ENCODE measurements around the gene GDF2. TPM values are rescaled to one million over a fixed set of nuclear protein-coding genes. Genes with fewer than 3 reads are reported as not detected.

GDF2 gene
- total RNA-seq, 2 experiments from 2014 or later, result not detected

DNA sequence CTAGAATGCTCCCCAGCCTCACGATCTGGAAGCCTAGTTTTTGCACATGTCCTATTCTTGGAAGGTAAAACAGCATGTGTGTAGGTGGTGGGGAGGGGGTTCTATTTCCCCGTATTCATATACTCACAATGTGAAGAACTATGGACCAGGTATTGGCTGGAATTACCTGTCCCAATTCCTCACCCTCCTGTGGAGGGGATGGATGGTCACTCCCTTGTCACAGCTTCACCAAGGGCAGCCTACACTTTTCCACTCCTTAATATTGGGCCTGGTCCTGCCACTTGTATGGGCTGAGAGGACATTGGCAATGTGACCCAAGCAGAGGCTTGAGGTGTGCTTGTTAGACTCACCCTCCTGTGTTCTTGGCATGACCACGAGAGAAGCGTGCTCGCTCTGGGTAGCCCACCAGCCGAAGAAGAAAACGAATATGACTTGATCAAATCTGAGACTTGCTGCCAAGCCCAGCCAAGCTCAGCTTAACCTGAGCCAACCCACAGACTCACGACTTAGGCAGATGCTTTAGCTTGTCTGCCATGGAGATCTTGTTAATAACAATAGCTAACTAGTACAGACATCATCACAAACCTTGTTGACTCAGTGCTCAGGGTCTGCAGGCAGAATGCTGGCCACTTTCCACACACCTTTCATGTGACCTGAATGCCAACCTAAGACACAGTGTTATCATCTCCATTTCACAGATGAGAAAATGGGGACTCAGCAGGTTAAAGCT is 44.6 kb downstream of the GDF2 start:
- ChIA-PET POLR2A (no interaction called here), CTCF (interaction anchor here (1.4 kb wide), 1 partner anchor 8 kb away, joined by 3 read pairs; no protein-coding TSS in a partner anchor)
- Mint-ChIP-seq H3K27me3 (peaks cover 2% of the 10 kb centered on the region), H3K36me3 (ENCODE audit: low read depth) (no peaks in the 10 kb centered on the region), H3K4me1 (no peaks in the 10 kb centered on the region), H3K9me3 (ENCODE audit: low read depth) (no peaks in the 10 kb centered on the region), H3K27ac (no peak overlapping the region), H3K4me3 (no peak overlapping the region)
- ATAC-seq (no peak), DNase-seq (no peak)
- intact Hi-C loops (cut with DNase I, micrococcal nuclease), result no loop called here

DNA sequence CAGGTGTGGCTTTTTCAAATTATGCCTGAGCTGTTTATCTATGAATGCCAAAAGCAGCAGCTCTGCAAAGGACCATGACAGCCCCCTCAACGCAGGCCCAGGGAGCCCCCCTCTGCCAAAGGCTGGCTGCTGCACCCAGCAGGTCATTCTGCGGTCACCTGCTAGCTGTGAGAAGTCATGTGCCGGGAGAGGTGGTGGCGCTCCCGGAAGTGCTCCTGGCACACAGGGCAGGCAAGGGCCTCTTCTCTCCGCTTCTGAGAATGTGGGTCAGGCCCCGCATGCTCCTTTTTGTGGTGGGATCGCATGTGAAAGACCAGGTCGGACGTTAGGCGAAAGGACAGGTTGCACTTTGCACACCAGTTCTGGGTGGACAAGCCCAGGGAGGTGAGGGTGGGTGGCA is 45.4 kb downstream of the GDF2 start:
- ATAC-seq (no peak), DNase-seq (no peak)
- intact Hi-C loops (cut with DNase I, micrococcal nuclease), result no loop called here
- H3K4me3 Mint-ChIP-seq, result no peak overlapping the region
- H3K4me1 Mint-ChIP-seq, result no peaks in the 10 kb centered on the region
- H3K27me3 Mint-ChIP-seq, result peaks cover 2% of the 10 kb centered on the region
- ChIA-PET CTCF (interaction anchor here (1.4 kb wide), 1 partner anchor 9 kb away, joined by 3 read pairs; no protein-coding TSS in a partner anchor), POLR2A (no interaction called here)
- H3K36me3 Mint-ChIP-seq (ENCODE audit: low read depth), result no peaks in the 10 kb centered on the region
- no peak overlapping the region for H3K27ac Mint-ChIP-seq
- H3K9me3 Mint-ChIP-seq (ENCODE audit: low read depth), result no peaks in the 10 kb centered on the region

DNA sequence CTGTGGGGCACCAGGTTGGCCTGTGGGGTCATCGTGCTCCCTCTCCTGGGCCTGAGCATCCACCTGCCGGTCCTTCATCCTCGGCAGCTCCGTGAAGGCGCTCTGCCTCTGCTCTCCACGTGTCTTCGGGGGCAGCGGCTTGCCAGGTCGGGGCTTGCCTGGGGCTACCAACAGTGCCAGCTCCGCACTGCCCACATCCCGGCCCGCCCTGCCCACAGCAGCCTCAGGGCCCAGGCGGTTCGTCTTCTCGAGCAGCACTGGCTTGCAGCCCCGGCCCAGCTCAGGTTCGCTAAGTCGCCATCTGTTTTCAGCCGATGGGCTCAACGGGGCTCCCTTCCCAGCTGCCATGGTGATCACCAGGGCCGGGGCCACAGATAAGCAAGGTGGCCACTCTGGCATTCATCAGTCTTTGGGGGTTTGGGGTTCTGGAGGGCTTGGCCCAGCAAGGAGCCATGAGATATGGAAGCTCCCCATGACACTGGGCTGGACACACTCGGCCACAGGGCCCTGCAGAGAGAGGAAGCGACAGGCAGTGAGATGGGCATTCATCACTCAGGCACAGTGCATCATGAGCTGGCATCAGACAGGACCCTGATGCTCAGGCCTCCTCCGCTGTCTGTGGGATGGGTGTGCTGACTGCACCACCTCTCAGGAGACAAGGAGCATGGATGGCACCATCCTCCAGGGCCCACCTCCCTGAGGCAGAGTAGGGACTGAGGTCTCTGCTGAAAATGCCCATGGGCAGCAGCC is 46.4 kb downstream of the GDF2 start:
- intact Hi-C loops (cut with DNase I, micrococcal nuclease), result no loop called here
- Mint-ChIP-seq H3K27me3 (peaks cover 2% of the 10 kb centered on the region), H3K4me3 (no peak overlapping the region), H3K36me3 (ENCODE audit: low read depth) (no peaks in the 10 kb centered on the region), H3K4me1 (no peaks in the 10 kb centered on the region), H3K27ac (no peak overlapping the region), H3K9me3 (ENCODE audit: low read depth) (no peaks in the 10 kb centered on the region)
- no peak for ATAC-seq
- ChIA-PET POLR2A (no interaction called here), CTCF (interaction anchor here (0.6 to 1.4 kb wide), 2 partner anchors 10 to 53 kb away, joined by 3 read pairs; no protein-coding TSS in a partner anchor)
- DNase-seq, result no peak

DNA sequence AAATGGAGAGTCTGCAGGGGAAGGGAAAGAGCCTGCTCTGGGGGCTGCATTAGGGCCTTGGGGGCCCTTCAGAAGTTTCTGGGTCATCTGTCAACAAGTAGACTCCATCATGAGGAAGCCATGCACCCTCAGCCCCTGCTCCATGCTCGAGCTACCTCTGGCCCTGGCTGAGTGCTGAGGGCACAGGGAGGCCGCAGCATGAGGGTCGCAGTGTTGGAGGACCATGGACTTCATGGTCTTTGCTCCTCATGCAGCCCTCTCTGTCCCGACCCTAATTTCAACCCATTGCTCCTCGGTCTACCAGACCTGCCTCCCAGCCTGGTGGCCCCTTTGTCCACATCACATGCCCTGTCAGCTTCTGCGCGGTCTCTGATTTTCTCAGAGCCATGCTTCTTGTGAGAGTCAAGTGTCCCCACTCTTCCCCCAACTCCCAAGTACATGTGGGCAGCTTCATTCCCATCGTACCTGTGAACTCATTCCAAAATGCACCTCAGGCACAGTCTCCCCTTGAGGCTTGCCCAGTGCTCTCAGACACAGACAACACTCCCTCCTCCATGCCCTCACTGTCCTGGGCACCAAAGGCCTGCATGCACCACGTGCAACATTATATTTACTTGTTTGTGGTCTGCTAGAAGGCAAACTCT is 47.1 kb downstream of the GDF2 start:
- Mint-ChIP-seq H3K4me1 (no peaks in the 10 kb centered on the region), H3K27ac (no peak overlapping the region), H3K4me3 (no peak overlapping the region), H3K9me3 (ENCODE audit: low read depth) (no peaks in the 10 kb centered on the region), H3K36me3 (ENCODE audit: low read depth) (no peaks in the 10 kb centered on the region), H3K27me3 (no peaks in the 10 kb centered on the region)
- ChIA-PET POLR2A (no interaction called here), CTCF (interaction anchor here (0.6 kb wide), 1 partner anchor 53 kb away, joined by 3 read pairs; no protein-coding TSS in a partner anchor)
- ATAC-seq (no peak), DNase-seq (no peak)
- intact Hi-C loops (cut with DNase I, micrococcal nuclease), result no loop called here

DNA sequence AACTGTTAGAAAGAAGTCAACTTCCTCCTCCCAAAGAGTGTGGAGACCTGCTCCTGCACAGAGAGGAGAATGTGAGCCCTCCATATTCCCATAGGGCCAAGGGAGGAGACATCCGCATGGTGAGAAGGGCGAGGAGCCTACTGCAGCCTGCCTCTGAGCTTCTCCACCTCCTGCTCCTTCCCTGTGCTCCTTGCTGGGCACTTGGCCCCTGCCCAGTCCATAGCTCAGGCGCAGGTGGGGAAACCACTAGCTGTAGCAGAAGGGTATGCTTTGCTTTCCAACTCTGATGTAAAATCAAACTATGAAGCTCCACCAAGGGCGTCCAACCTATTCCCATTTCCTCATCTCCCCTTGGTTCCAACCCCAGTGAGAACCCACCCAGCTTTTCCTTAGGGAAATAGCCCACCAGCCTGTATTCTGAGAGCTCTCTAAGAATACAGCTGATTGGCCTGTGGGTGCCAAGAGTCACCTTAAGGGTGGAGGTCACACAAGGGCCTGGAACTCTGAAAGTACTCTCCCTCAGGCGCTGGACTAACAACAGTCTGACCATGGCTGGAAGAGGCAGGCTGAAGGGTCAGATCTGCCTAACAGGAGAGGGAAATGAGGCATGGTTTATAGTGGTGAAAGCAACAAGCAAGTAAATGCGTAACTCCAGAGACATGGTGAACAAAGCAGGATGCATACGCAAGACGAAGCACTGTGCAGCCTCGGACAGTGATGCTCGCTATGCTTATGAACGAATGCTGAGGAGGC is 47.9 kb downstream of the GDF2 start:
- DNase-seq, result no peak
- Mint-ChIP-seq H3K36me3 (ENCODE audit: low read depth) (no peaks in the 10 kb centered on the region), H3K27ac (no peak overlapping the region), H3K4me3 (no peak overlapping the region), H3K27me3 (no peaks in the 10 kb centered on the region), H3K9me3 (ENCODE audit: low read depth) (no peaks in the 10 kb centered on the region), H3K4me1 (no peaks in the 10 kb centered on the region)
- ChIA-PET CTCF (interaction anchor here (0.7 kb wide), 1 partner anchor 56 kb away, joined by 3 read pairs; no protein-coding TSS in a partner anchor), POLR2A (no interaction called here)
- intact Hi-C loops (cut with DNase I, micrococcal nuclease), result no loop called here
- no peak for ATAC-seq

DNA sequence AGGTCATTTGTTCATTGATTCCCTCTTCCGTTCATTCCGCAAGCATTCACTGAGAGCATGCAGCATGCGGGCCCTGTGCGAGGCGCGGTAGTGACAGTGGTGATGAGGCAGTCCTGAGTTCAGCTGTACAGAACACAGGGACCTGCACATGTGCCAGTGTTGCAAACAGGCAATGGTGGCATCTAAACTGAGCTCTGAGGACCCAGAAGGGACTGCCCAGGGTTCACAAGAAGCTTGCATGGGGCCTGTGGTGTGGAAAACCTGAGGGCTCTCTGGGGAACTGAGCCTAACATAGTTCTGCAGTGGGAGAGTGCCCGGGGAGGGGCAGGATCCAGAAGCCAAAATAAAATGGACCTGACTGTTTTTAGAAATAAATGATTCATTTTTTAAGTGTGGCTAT is 48.6 kb downstream of the GDF2 start:
- Mint-ChIP-seq H3K9me3 (ENCODE audit: low read depth) (no peaks in the 10 kb centered on the region), H3K36me3 (ENCODE audit: low read depth) (no peaks in the 10 kb centered on the region), H3K27ac (no peak overlapping the region), H3K4me1 (no peaks in the 10 kb centered on the region), H3K4me3 (no peak overlapping the region), H3K27me3 (peaks cover 4% of the 10 kb centered on the region)
- POLR2A ChIA-PET, result no interaction called here
- intact Hi-C loops (cut with DNase I, micrococcal nuclease), result no loop called here
- CTCF ChIA-PET, result interaction anchor here (0.7 kb wide), 1 partner anchor 57 kb away, joined by 3 read pairs; no protein-coding TSS in a partner anchor
- ATAC-seq, result no peak
- no peak for DNase-seq

DNA sequence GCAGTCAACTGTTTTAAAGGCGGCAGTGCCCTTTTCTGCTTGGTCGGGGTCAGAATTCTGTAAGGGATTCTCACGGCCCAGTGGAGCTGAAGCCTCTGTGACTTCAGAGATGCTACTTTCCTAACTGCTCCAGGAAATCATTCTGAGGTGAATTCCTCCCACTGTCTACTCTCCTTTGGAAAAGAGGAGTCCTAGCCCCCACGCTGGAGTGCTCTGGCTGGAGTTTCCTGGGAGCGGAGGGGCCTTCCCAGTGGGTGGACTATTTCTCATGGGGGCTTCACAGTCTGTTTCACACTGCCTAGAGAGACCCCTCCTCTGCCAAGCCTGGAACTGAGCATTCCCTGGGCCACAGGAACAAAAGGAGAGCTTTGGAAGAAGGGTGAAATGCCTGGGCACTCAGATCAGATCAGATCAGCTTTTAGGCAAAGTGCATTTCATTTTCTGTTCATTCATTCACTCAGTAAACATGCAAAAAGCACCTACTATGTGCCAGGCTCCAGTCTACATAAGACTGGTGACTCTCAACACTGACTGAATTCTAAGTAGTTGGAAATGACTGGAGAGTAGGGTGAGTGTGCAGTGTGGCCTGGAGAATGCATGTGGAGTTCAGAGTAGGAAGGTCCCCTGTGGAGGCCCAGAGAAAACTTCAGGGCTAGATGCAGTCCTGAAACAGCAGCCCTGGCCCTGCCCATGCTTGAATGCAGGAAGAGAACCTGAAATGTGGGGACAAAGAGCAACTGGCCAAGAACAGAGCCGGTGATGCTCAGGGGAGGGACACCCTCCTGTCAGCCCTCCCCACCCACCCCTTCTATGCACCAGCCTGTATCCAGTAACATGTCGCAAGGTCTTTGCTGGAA is 49.6 kb downstream of the GDF2 start:
- Mint-ChIP-seq H3K9me3 (ENCODE audit: low read depth) (no peaks in the 10 kb centered on the region), H3K27me3 (peaks cover 10% of the 10 kb centered on the region), H3K27ac (no peak overlapping the region), H3K4me1 (no peaks in the 10 kb centered on the region), H3K36me3 (ENCODE audit: low read depth) (no peaks in the 10 kb centered on the region), H3K4me3 (no peak overlapping the region)
- CTCF ChIA-PET, result interaction anchor here (1.3 kb wide), 2 partner anchors 9 to 11 kb away, joined by 3 to 6 read pairs; no protein-coding TSS in a partner anchor
- ATAC-seq (no peak), DNase-seq (no peak)
- POLR2A ChIA-PET, result no interaction called here
- intact Hi-C loops (cut with DNase I, micrococcal nuclease), result loop anchor here in 1 of 2 experiments (2.0 kb wide), 1 partner anchor 21 kb away; no protein-coding TSS in a partner anchor

DNA sequence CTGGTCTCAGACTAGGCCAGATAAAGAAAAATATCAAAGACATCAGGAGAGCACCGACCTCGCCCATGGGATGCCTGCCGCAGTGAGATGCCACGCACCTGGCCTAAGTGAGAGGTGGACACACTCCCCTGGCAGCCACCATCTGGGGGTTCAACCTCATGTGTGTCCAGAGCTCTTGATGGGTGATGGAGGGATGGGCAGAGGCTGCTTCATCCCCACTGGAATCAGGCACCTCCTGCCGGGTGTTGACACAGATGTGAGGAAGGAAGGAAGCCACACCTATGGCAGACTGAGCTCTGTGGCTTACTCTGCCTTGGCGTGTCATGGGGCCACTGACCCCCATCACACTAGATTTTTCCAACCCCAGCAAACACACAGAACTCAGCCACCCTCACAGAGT is 50.5 kb downstream of the GDF2 start:
- intact Hi-C loops (cut with DNase I, micrococcal nuclease), result loop anchor here in 1 of 2 experiments (2.0 kb wide), 1 partner anchor 20 kb away; no protein-coding TSS in a partner anchor

DNA sequence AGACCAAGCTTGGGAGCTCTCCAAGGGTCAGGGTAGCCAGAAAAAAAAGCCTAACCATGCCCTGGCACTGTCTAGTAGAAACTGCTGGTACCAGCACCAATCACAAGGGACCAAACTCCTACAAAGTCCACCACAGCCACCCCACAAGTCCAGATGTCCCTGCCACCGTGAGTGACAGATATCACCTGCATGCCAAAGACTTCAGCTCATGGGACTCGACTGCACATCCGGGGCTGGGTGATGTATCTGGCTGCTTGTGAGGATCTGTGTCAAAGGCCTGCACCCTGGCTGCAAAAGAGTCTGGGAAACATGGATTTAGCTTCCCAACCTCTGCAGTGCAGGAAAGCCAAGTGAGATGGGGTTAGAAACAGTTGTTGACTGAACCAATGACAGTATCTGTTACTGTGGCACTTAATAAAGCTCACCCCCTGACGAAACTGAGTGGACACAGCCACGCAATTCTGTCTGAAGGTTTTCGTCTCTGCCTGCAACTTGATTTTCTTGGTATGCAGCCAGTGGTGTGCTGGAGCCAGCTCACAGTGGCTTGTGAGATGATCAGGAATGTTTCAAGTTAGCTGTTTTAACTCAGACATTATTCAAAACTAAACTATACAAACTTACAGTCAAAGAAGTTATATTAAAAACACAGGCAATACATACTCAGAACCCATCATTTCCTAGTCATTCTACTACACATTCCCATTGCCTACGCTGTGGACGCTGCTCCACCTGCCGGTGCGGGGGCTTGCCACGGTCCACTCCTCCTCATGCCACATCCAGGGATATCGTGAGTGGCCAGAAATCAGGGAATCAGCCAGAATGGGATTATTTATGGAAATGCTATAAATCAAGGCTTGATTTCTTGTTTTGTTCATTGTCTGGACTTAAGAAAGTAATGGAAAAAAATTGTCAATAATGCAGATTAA is 52.6 kb downstream of the GDF2 start:
- no peak for ATAC-seq
- Mint-ChIP-seq H3K27ac (no peak overlapping the region), H3K4me1 (peaks cover 4% of the 10 kb centered on the region), H3K4me3 (no peak overlapping the region), H3K27me3 (peaks cover 22% of the 10 kb centered on the region), H3K9me3 (ENCODE audit: low read depth) (no peaks in the 10 kb centered on the region), H3K36me3 (ENCODE audit: low read depth) (no peaks in the 10 kb centered on the region)
- CTCF ChIA-PET, result interaction anchor here (0.7 to 0.9 kb wide), 2 partner anchors 10 to 51 kb away, joined by 3 to 4 read pairs; no protein-coding TSS in a partner anchor
- POLR2A ChIA-PET, result no interaction called here
- no peak for DNase-seq
- intact Hi-C loops (cut with DNase I, micrococcal nuclease), result no loop called here

More for the DNA sequence above, 50.5 kb downstream of the GDF2 start:
- POLR2A ChIA-PET, result no interaction called here
- peaks cover 18% of the 10 kb centered on the region for H3K27me3 Mint-ChIP-seq
- H3K4me1 Mint-ChIP-seq, result peaks cover 4% of the 10 kb centered on the region
- no peak for ATAC-seq
- DNase-seq, result no peak
- no peak overlapping the region for H3K27ac Mint-ChIP-seq
- no peaks in the 10 kb centered on the region for H3K9me3 Mint-ChIP-seq (ENCODE audit: low read depth)
- H3K4me3 Mint-ChIP-seq, result no peak overlapping the region
- CTCF ChIA-PET, result interaction anchor here (0.6 to 1.3 kb wide), 3 partner anchors 8 to 60 kb away, joined by 3 to 6 read pairs (median 3); no protein-coding TSS in a partner anchor
- no peaks in the 10 kb centered on the region for H3K36me3 Mint-ChIP-seq (ENCODE audit: low read depth)

Measured in activated CD4-positive, alpha-beta T cell treated with anti-CD3 and anti-CD28 coated beads for 36 hours (primary cell).